GM21619 (cell line): ENCODE data around the gene SEPHS2.

Experiments
- ATAC-seq: cut with Tn5 transposase; IDR thresholded peaks from one replicate; pipeline ENCODE4 v1.9.1; 2021; ENCODE audit not compliant: unreplicated experiment

Gene SEPHS2

GRCh38 chr16:30430428-30430970 lies 15.2 kb downstream of the SEPHS2 start:
- peak; percentile 22 for ATAC-seq

GRCh38 chr16:30429678-30430427 lies 15.8 kb downstream of the SEPHS2 start, which contains the start of gene DCTPP1:
Gene DCTPP1, minus strand, starts transcription at chr16:30430030. Its CDS starts 50 bp downstream, at chr16:30429980.
- peak; percentile 90 for ATAC-seq

- ATAC-seq = peak; percentile 10
These were observed 16.3 kb downstream of the SEPHS2 start for GRCh38 chr16:30429418-30429677.

- no peak for ATAC-seq
These were observed 17.6 kb downstream of the SEPHS2 start for GRCh38 chr16:30428055-30428454.

GRCh38 chr16:30421010-30421409 lies 24.7 kb downstream of the SEPHS2 start:
- no peak for ATAC-seq

- no peak for ATAC-seq
These were observed 27.1 kb downstream of the SEPHS2 start for GRCh38 chr16:30418350-30419181.

- ATAC-seq = peak; percentile 77
These were observed 27.9 kb downstream of the SEPHS2 start for GRCh38 chr16:30417529-30418349.

- ATAC-seq = no peak
These were observed 28.8 kb downstream of the SEPHS2 start for GRCh38 chr16:30416624-30417528.

GRCh38 chr16:30416047-30416603 lies 29.5 kb downstream of the SEPHS2 start:
- no peak for ATAC-seq

GRCh38 chr16:30414159-30414558 lies 31.5 kb downstream of the SEPHS2 start:
- no peak for ATAC-seq

GRCh38 chr16:30413112-30413806 lies 32.4 kb downstream of the SEPHS2 start:
- no peak for ATAC-seq

GRCh38 chr16:30409125-30410060 lies 36.3 kb downstream of the SEPHS2 start:
- peak; percentile 38 for ATAC-seq

- no peak for ATAC-seq
These were observed 37.7 kb downstream of the SEPHS2 start for GRCh38 chr16:30407804-30408534.

- peak; percentile 74 for ATAC-seq
These were observed 38.4 kb downstream of the SEPHS2 start, which contains the start of gene ZNF771 for GRCh38 chr16:30407102-30407803. Gene ZNF771, plus strand, starts transcription at chr16:30407606. Its CDS starts 448 bp downstream, at chr16:30408054.

- no peak for ATAC-seq
These were observed 38.9 kb downstream of the SEPHS2 start for GRCh38 chr16:30406795-30407101.

- ATAC-seq = no peak
These were observed 43.8 kb downstream of the SEPHS2 start for GRCh38 chr16:30401768-30402425.
